BLaER1 treated with 17β-estradiol and CSF1 and Interleukin-3, amounts not matched to agents 10 nM and 100 nM (cell line): ENCODE results near the gene LTBP2.

ENCODE experiments used
- H3K27ac ChIP-seq, 11 experiments: shearing (Covaris generic); formaldehyde crosslinking; 2 replicates each; pipeline ENCODE4 v1.8.1; 2022
- H3K27me3 ChIP-seq, 11 experiments: shearing (Covaris generic); formaldehyde crosslinking; 2 replicates each; pipeline ENCODE4 v1.8.1; 2022
- H3K36me3 ChIP-seq, 11 experiments: shearing (Covaris generic); formaldehyde crosslinking; 2 replicates each; pipeline ENCODE4 v1.8.1; 2022
- H3K4me1 ChIP-seq, 10 experiments: shearing (Covaris generic); formaldehyde crosslinking; 2 replicates each; pipeline ENCODE4 v1.8.1; 2022
- H3K4me2 ChIP-seq, 11 experiments: shearing (Covaris generic); formaldehyde crosslinking; 2 replicates each; pipeline ENCODE4 v1.8.1; 2022
- H3K4me3 ChIP-seq, 10 experiments: shearing (Covaris generic); formaldehyde crosslinking; 2 replicates each; pipeline ENCODE4 v1.8.1; 2022
- H3K9ac ChIP-seq, 11 experiments: shearing (Covaris generic); formaldehyde crosslinking; 2 replicates each; pipeline ENCODE4 v1.8.1; 2022
- H3K9me3 ChIP-seq, 11 experiments: shearing (Covaris generic); formaldehyde crosslinking; replicated peaks in 1 of 11; 2 replicates each; pipeline ENCODE4 v1.8.1; 2022
- H4K20me1 ChIP-seq, 11 experiments: shearing (Covaris generic); formaldehyde crosslinking; 2 replicates each; pipeline ENCODE4 v1.8.1; 2022
- Cebpa-rat ChIP-seq, 11 experiments: shearing (Covaris generic); IDR thresholded peaks; 2 replicates each; pipeline ENCODE4 v1.8.1; 2022

The LTBP2 gene

DNA sequence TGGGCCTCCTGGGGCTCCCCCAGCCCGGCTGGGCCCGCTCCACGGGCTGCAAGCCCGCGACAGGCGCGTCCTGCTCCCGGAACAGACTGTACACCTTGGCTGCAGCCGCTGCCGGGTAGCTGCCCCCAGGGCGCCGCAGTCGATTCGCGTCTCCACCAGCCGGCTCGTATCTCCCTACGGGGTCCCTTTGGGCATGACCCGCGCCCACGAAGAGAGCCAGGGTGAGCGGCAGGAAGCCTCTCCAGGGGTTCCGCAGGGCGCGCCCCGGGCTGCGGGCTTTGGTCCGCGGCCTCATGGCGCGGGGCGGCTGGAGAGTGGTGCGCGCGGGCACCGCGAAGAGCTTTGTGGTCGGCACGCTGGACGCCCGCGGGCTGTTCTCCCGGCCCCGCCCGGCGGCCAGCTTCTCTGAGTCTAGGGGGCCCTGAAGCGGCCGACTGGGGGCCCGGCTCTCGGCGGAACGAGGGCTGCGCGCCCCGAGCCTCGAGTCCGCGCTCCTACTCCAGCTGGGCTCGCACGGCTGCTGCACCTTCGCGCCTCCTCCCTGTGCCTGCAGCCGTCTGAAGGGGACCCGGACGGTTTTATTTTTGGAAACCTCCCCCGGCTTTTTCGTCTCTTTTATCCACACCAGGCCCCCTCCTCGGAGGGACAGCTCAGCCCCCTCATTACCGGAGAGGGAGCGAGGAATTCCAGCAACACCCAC lies at the start of gene LTBP2:
Gene LTBP2 (minus strand): TSS at position 588 of the 700 bp plus-strand sequence. CDS start 293 bp downstream, at position 295.
- H3K36me3 ChIP-seq = no peaks in the 10 kb centered on the region
- TF ChIP-seq Cebpa-rat (IDR thresholded peaks at IDR 0.05) = no peak
- peaks cover 0 to 28% (median 20%) of the 10 kb centered on the region in 11 experiments; a peak in 13 of 22 replicates for H4K20me1 ChIP-seq
- peak within 1 kb of the TSS; percentile 94 to 98 (median 97) for H3K4me2 ChIP-seq
- H3K27ac ChIP-seq = peak within 1 kb of the TSS in 4 of 11 experiments; percentile 1 to 42 (median 26); a peak in 6 of 22 replicates
- peak within 1 kb of the TSS; percentile 59 to 72 (median 66) for H3K4me3 ChIP-seq
- peaks cover 52 to 71% (median 60%) of the 10 kb centered on the region in 10 experiments for H3K4me1 ChIP-seq
- peaks cover 24 to 47% (median 42%) of the 10 kb centered on the region in 11 experiments for H3K27me3 ChIP-seq
- no peaks in the 10 kb centered on the region for H3K9me3 ChIP-seq
- H3K9ac ChIP-seq = peak within 1 kb of the TSS; percentile 34 to 78 (median 64); a peak in 21 of 22 replicates

DNA sequence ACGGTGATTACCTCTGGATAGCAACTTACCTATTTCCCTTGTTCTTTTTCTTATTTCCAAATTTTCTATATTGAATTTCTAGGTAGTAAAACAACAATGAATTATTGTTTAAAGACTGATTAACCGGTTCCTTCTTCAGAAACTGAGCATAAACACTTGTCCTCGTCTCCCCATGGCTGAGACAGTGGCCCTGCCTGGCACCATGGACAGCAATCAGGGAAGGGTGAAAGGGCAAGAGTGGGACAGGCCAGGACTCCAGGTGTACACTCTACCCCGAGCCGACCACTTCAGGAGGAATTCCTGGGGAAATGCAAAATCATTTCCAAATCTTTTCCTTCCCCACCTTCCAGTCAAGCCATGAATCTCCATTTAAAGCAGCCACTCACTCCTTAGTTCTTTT lies 48.8 kb upstream of the LTBP2 start:
- H3K9me3 ChIP-seq = no peaks in the 10 kb centered on the region
- peaks cover 77 to 99% (median 86%) of the 10 kb centered on the region in 11 experiments for H3K36me3 ChIP-seq
- no peak overlapping the region for H3K4me3 ChIP-seq
- no peak for TF ChIP-seq Cebpa-rat (IDR thresholded peaks at IDR 0.05)
- H3K27me3 ChIP-seq = no peaks in the 10 kb centered on the region
- H3K4me2 ChIP-seq = no peak overlapping the region
- no peak overlapping the region for H3K9ac ChIP-seq
- H3K27ac ChIP-seq = no peak overlapping the region
- H3K4me1 ChIP-seq = peaks cover 0 to 9% (median 0%) of the 10 kb centered on the region in 10 experiments; a peak in 4 of 20 replicates
- H4K20me1 ChIP-seq = peaks cover 0 to 7% (median 0%) of the 10 kb centered on the region in 11 experiments; a peak in 1 of 22 replicates

DNA sequence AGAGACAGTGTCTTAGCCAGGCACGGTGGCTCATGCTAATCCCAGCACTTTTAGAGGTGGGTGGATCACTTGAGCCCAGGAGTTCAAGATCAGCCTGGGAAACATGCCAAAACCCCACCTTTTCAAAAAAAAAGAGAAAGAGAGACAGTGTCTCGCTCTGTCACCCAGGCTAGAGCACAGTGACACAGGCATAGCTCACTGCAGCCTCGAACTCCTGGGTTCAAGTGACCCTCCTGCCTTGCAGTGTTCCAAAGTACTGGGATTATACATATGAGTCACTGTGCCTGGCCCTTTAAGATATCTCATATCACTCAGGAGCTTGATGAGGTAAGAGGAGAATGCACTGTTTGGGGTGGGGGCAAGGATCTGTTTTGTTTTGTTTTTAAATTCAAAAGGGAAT lies 48.1 kb upstream of the LTBP2 start:
- Histone ChIP-seq H4K20me1 (peaks cover 0 to 7% (median 0%) of the 10 kb centered on the region in 11 experiments; a peak in 1 of 22 replicates), H3K4me1 (peaks cover 0 to 15% (median 0%) of the 10 kb centered on the region in 10 experiments; a peak in 5 of 20 replicates), H3K36me3 (peaks cover 70 to 96% (median 79%) of the 10 kb centered on the region in 11 experiments), H3K27me3 (no peaks in the 10 kb centered on the region), H3K4me3 (no peak overlapping the region), H3K9ac (no peak overlapping the region), H3K4me2 (no peak overlapping the region), H3K27ac (no peak overlapping the region), H3K9me3 (no peaks in the 10 kb centered on the region)
- no peak for TF ChIP-seq Cebpa-rat (IDR thresholded peaks at IDR 0.05)

GRCh38 chr14:74658535-74659131 lies 46.6 kb upstream of the LTBP2 start:
- H3K4me3 ChIP-seq = no peak overlapping the region
- no peak overlapping the region for H3K9ac ChIP-seq
- no peak overlapping the region for H3K27ac ChIP-seq
- peaks cover 0 to 7% (median 0%) of the 10 kb centered on the region in 11 experiments; a peak in 1 of 22 replicates for H4K20me1 ChIP-seq
- no peaks in the 10 kb centered on the region for H3K9me3 ChIP-seq
- no peak for TF ChIP-seq Cebpa-rat (IDR thresholded peaks at IDR 0.05)
- H3K4me1 ChIP-seq = peaks cover 0 to 15% (median 0%) of the 10 kb centered on the region in 10 experiments; a peak in 5 of 20 replicates
- no peaks in the 10 kb centered on the region for H3K27me3 ChIP-seq
- H3K36me3 ChIP-seq = peaks cover 57 to 89% (median 65%) of the 10 kb centered on the region in 11 experiments
- no peak overlapping the region for H3K4me2 ChIP-seq

DNA sequence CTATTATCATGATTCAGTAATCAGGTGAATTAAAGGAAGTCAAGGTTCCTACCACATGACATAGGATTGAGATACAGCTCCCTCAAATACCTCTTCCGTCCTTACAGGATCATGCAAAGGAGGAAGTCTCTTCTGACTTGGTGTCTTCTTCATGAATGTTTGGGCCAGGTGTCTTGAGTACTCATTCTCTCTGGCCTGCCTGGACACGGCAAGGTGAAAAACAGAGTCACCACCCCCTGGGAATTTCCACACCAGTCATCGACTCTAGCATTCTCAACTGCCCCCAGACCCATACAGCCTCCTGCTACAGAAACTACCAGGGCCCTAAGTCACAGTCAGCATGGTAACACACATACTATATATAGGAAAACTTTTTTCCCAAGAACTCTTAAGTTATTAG lies 44.9 kb upstream of the LTBP2 start:
- H3K9me3 ChIP-seq = no peaks in the 10 kb centered on the region
- H3K27me3 ChIP-seq = no peaks in the 10 kb centered on the region
- H3K4me3 ChIP-seq = no peak overlapping the region
- peaks cover 0 to 15% (median 0%) of the 10 kb centered on the region in 10 experiments; a peak in 5 of 20 replicates for H3K4me1 ChIP-seq
- TF ChIP-seq Cebpa-rat (IDR thresholded peaks at IDR 0.05) = no peak
- no peak overlapping the region for H3K4me2 ChIP-seq
- no peak overlapping the region for H3K9ac ChIP-seq
- H3K36me3 ChIP-seq = peaks cover 40 to 79% (median 50%) of the 10 kb centered on the region in 11 experiments
- no peak overlapping the region for H3K27ac ChIP-seq
- H4K20me1 ChIP-seq = peaks cover 0 to 5% (median 0%) of the 10 kb centered on the region in 11 experiments; a peak in 2 of 22 replicates

DNA sequence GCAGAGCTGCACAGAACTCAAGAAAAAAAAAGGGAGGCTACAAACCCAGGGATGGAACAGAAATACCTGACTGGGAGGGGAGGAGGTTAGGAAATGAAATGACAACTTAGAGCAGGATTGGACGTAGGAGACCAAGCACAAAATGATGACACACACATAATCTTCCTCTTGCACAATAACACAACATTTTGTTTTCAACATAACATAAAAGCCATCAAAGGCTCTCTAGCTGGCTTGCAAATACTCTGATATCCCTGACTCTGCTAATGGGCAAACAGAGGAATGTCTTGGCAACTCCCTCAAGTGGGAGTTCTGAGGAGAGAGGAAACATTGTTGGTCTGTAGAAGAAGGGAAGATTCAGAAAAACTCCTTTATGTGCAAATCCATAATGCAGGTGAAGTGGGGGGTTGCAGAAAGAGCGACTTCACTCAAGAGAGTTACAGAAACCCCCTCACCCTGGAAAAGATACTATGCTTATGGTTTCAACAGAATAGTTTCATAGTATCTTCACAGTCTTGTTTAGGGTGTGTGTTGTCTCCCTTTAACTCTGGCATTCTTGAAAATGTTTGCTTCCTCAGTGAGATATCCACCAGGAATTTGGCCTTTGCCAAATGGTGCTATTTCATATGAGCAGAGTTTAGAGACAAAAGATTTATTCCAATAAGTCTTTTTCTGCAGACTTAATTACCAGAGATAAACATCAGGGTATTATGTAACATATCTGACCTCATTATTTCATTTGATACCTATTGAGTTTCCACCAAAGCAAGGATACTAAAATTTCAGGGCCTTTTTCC lies 43.8 kb upstream of the LTBP2 start:
- H3K4me1 ChIP-seq = peaks cover 0 to 15% (median 0%) of the 10 kb centered on the region in 10 experiments; a peak in 5 of 20 replicates
- H3K27me3 ChIP-seq = no peaks in the 10 kb centered on the region
- TF ChIP-seq Cebpa-rat (IDR thresholded peaks at IDR 0.05) = peak in 2 of 11 experiments; percentile 8 to 43; a peak in 2 of 22 replicates
- H3K27ac ChIP-seq = no peak overlapping the region
- H3K4me3 ChIP-seq = no peak overlapping the region
- H3K36me3 ChIP-seq = peaks cover 28 to 67% (median 39%) of the 10 kb centered on the region in 11 experiments; a peak in 21 of 22 replicates
- H3K4me2 ChIP-seq = peak overlapping the region in 2 of 11 experiments; percentile 19 to 40; a peak in 3 of 22 replicates
- no peak overlapping the region for H3K9ac ChIP-seq
- no peaks in the 10 kb centered on the region for H3K9me3 ChIP-seq
- H4K20me1 ChIP-seq = no peaks in the 10 kb centered on the region; a peak in 1 of 22 replicates

- Histone ChIP-seq H3K27ac (no peak overlapping the region), H3K36me3 (peaks cover 20 to 59% (median 30%) of the 10 kb centered on the region in 11 experiments; a peak in 20 of 22 replicates), H3K4me2 (no peak overlapping the region), H3K27me3 (no peaks in the 10 kb centered on the region), H3K9me3 (no peaks in the 10 kb centered on the region), H3K4me3 (no peak overlapping the region), H3K9ac (no peak overlapping the region), H3K4me1 (peaks cover 0 to 15% (median 0%) of the 10 kb centered on the region in 10 experiments; a peak in 5 of 20 replicates), H4K20me1 (no peaks in the 10 kb centered on the region; a peak in 1 of 22 replicates)
- TF ChIP-seq Cebpa-rat (IDR thresholded peaks at IDR 0.05) = no peak
Observed at GRCh38 chr14:74654931-74655330, 42.9 kb upstream of the LTBP2 start.

- H4K20me1 ChIP-seq = no peaks in the 10 kb centered on the region; a peak in 2 of 22 replicates
- H3K4me2 ChIP-seq = no peak overlapping the region
- peaks cover 5 to 20% (median 7%) of the 10 kb centered on the region in 10 experiments for H3K4me1 ChIP-seq
- no peak overlapping the region for H3K27ac ChIP-seq
- H3K36me3 ChIP-seq = peaks cover 11 to 46% (median 22%) of the 10 kb centered on the region in 11 experiments; a peak in 17 of 22 replicates
- no peaks in the 10 kb centered on the region for H3K9me3 ChIP-seq
- TF ChIP-seq Cebpa-rat (IDR thresholded peaks at IDR 0.05) = no peak
- H3K9ac ChIP-seq = no peak overlapping the region
- H3K27me3 ChIP-seq = no peaks in the 10 kb centered on the region
- no peak overlapping the region for H3K4me3 ChIP-seq
Observed at GRCh38 chr14:74653386-74654138, 41.5 kb upstream of the LTBP2 start.
